ENCODE measurements around the gene AGBL5.
"Not testable (repeated sequence)": the region's sequence is repeated elsewhere in the genome, so short reads cannot be mapped to it uniquely, and the experiment has no call there.

Gene AGBL5

DNA sequence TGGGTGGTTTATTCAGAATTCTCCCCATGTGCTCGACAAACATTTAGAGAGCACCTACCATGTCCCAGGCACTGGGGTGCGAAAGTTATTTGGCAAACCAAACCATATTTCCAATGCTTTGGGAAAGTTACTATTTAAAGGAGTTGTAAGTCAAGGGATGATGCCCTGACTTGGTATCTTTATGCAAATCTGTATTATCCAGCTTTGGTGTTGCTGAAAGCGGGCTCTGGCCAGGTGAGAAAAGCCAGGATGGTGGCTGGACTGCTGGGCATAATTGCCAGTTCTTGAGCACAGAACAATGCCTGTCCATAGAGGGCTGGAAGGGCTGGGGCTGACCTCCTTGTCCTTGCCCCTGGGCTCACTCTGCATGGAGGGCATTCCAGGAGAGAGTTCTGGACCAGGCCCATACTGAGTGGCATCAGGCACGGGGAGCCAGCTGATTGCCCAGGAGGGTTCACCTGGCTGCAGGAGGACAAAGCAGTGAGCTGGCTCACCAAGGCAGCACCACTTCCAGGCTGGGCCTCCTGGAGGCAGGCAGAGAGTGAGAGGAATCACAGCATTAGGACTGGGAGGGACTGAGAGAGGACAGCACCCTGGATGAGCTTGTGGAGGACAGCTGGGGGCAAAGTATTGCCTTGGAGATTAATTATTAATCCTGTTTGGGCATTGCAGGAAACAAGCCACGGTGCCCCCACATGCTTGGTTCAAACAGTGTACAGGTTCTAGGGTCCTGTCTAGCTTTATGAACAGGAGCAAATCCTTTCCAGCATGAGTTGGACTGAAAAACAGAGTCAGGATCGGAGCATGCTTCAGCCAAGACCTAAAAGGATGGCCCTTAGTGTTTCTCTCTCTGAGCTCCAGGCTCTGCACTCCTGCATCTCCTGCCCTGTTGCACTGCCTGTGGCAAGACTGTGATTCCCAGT, 42.2 kb downstream of the AGBL5 start:
- no peak for DNase-seq

DNA sequence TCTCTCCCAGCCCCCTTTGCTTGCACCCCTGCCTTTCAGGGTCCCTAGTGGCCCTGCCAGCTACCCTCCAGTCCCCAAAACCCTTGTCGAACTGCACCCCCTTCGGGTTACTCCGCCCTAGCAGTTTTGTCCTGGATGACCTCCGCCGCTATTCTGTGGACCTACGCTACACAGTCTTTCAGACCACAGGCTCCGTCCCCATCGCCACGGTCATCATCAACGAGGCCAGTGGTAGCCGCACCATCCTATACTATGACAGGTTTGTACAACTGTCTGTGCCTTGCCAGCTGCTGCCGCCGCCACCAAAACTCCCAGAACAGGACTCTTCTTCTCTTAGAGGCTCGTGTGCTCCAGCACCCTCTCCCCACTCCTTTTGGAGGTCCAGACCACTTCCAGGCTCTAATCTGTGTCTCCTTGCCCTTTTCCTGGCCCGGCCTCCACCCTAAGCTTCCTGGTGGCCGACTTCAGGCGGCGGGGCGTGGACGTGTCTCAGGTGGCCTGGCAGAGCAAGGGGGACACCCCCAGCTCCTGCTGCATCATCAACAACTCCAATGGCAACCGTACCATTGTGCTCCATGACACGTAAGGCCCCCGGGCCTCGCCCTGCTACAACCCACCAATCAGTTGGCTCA, 43.0 kb downstream of the AGBL5 start:
- no peak for DNase-seq

DNA sequence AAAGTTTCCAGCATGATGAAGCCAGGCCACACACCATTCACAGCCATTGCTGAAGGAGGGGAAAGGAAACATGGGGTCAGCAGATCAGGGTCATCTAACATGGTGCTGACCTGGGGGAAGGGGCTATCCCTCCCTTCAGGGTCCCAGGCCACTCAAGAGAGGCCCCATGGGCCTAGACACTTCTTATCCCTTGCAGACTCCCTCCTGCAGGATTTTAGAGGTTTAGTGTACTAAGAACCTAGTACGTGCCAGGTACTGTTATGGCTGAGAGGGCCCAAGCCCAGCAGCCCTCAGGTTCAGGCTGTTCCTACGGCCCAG, 43.9 kb downstream of the AGBL5 start:
- DNase-seq = no peak

DNA sequence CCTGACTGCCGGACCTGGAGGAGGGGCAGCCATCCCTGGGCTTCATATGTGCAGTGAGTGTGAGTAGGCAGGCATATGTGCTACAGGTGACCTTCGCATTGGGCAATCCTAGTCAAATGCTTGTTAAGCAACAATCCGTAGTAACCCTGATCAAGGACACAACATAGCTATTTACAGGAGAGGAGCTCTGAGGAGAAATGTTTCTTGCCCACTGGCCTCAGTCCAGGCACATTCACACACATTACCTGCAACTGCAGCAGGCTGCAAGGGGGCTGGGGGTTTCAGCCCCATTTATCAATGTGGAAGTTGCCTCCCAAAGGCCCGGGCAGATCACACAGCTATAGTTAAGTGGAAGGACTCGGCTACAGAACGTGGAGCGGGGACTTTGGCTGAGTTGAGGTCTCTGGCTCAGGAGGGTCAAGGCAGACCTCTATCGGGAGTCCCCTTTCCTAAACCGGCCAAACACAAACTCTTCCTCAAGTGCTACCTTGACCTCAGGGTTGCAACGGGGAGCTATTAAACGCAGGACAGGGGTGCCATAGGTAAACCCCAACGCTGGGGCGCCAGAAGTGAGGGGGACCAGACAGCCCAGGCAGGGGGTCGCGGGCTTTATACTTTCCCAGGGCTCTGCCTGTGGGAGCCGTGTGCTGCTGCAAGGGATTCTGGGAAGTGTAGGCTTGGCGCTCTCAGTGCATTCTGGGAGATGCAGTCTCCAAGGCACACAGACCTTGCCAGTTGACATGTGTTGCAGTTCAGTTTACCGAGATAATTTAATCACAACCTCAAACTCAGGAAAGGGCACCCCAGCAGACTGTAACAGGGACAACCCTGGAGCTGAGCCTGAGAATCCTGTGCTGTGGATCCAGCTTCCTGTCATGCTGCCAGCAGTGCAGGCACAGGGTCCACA, 44.5 kb downstream of the AGBL5 start:
- peak; percentile 43 for DNase-seq

DNA sequence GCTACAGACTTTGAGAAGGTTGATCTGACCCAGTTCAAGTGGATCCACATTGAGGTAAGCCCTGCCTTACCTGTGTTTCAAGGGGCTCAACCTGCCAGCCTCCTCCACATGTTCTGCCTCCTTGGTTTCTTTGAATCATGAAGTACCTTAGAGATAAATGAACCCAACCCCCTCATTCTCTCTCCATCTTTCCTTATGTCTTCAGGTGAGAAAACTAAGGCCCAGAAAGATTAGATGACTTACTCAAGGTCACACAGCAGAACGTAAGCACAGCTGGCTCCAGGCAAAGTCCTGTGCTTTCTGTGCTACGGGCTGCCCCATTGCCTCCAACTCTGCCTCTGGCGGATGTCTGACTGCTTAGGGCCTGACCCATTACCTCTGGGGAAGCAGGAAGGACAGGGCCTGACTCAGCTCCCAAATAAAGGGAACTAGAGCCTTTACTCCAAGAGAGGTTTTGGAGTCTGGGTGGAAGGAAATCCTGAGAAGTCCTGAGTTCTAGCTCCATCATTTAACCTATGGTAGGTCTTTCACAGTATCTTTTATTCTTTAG, 45.4 kb downstream of the AGBL5 start:
- DNase-seq = no peak

DNA sequence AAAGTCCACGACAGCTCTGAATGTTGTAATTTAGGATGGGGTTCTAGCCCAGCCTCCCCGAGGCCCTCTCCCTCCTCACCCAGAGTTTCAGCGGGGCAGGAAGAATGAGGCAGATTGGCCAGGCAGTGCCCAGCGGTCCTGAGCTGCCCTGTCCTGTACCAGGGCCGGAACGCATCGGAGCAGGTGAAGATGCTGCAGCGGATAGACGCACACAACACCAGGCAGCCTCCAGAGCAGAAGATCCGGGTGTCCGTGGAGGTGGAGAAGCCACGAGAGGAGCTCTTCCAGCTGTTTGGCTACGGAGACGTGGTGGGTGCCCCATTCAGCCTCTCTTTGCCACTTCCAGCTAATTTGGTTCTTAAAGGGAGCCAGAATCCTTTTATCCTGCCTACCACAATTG, 45.9 kb downstream of the AGBL5 start:
- DNase-seq = no peak

DNA sequence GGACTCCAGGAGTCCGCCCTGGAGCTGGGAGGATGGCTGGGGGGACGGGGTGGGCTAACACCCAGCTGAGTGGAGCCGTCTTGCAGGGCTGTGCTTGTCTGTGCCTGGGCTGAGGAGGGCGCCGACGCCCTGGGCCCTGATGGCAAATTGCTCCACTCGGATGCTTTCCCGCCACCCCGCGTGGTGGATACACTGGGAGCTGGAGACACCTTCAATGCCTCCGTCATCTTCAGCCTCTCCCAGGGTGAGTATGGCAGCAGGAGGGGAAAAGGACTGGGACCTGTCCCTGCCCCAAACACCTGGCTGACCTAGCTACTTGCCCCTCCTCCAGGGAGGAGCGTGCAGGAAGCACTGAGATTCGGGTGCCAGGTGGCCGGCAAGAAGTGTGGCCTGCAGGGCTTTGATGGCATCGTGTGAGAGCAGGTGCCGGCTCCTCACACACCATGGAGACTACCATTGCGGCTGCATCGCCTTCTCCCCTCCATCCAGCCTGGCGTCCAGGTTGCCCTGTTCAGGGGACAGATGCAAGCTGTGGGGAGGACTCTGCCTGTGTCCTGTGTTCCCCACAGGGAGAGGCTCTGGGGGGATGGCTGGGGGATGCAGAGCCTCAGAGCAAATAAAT, 48.0 kb downstream of the AGBL5 start:
- DNase-seq = no peak

DNA sequence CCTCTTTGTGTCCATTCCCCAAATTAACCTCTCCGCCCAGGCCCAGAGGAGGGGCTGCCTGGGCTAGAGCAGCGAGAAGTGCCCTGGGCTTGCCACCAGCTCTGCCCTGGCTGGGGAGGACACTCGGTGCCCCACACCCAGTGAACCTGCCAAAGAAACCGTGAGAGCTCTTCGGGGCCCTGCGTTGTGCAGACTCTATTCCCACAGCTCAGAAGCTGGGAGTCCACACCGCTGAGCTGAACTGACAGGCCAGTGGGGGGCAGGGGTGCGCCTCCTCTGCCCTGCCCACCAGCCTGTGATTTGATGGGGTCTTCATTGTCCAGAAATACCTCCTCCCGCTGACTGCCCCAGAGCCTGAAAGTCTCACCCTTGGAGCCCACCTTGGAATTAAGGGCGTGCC, 48.6 kb downstream of the AGBL5 start:
- no peak for DNase-seq

DNA sequence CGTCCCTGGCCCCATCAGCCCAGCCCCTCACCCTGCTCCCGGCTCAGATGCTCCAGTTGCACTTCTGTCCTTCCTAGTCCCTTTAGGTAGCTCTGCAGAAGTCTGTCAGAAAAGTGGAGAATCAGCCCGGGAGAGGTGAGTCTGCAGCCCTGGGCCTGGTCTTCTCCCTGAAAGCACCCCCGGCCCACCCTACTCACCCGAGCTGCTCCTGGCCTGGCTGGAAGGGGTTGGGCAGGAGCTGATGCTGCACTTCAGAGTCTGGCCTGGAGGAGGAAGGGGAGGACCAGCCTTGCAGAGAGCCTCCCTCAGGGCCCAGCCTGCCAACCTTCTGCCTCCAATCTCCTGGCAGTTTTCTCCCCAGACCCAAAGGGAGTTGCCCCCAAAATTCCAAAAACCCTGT, 50.9 kb downstream of the AGBL5 start:
- no peak for DNase-seq

DNA sequence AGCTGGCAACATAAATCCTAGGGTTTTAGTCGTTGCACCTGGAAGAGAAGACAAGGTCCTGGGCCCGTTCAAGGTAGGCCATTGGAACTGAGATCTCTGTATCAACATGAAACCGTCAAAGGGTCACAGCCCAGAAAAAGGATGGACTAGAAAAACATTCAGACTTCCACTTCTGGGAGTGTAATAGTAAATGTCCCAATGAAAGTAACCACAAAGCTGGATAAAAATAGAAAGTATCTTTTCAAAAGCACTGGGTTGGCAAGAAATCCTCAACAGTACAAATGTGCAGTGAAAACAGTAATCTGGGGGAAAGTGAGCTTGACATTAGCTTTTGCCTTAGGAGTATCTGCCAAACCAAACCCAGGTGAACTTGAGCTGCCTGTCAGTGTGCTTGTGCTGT, 54.5 kb downstream of the AGBL5 start:
- DNase-seq = no peak

DNA sequence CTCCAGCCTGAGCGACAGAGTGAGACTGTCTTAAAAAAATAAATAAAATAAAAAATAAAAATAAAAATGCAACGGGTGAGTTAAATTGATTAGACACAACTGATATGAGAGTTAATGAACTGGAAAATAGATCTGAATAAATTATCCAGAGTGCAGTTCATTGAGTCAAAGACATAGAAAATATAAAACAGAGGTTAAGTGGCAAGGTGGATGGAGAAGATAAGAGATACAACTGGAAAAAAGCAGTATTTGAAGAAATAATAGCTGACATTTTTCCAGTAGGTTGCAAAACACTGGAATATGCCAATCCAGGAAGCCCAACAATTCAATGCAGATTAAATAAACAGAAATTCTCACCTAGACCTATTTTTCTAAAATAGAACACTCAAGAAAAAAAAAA, 56.8 kb downstream of the AGBL5 start:
- no peak for DNase-seq

DNA sequence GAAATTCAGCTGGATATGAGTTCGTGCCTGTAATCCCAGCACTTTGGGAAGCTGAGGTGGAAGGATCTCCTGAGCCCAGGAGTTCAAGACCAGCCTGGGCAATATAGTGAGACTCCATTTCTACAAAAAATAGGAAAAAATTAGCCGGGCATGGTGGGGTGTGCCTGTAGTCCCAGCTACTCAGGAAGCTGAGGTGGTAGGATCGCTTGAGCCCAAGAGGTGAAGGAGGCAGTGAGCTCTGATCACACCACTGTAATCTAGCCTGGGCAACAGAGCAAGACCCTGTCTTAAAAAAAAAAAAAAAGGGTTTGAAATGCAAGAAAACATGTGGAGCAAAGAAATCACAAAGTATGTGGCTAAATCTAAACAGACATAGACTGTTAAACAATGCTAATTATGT, 57.6 kb downstream of the AGBL5 start:
- DNase-seq = no peak

DNA sequence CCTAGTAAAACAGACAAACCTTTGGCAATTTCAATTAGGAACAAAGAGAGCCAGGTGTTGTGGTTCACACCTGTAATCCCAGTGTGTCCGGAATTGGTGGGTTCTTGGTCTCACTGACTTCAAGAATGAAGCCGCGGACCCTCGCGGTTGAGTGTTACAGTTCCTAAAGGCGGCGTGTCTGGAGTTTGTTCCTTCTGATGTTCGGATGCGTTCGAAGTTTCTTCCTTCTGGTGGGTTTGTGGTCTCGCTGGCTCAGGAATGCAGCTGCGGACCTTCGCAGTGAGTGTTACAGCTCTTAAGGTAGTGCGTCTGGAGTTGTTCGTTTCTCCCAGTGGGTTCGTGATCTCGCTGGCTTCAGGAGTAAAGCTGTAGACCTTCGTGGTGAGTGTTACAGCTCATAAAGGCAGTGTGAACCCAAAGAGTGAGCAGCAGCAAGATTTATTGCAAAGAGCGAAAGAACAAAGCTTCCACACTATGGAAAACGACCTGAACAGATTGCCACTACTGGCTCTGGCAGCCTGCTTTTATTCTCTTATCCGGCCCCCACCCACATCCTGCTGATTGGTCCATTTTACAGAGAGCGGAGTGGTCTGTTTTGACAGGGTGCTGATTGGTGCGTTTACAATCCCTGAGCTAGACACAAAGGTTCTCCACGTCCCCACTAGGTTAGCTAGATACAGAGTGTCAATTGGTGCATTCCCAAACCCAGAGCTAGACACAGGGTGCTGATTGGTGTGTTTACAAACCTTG, 59.3 kb downstream of the AGBL5 start:
- not testable (repeated sequence) for DNase-seq

DNA sequence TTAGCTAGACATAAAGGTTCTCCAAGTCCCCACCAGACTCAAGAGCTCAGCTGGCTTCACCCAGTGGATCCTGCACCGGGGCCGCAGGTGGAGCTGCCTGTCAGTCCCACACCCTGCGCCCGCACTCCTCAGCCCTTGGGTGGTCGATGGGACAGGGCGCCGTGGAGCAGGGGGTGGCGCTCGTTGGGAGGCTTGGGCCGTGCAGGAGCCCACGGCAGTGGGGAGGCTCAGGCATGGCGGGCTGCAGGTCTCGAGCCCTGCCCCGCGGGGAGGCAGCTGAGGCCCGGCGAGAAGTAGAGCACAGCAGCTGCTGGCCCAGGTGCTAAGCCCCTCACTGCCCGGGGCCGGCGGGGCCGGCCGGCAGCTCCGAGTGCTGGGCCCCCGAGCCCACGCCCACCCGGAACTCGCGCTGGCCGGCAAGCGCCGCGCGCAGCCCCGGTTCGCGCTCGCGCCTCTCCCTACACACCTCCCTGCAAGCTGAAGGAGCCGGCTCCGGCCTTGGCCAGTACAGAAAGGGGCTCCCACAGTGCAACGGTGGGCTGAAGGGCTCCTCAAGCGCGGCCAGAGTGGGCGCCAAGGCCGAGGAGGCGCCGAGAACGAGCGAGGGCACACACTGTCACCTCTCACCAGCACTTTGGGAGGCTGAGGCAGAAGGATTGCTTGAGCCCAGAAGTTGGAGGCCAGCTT, 60.1 kb downstream of the AGBL5 start:
- DNase-seq = not testable (repeated sequence)

DNA sequence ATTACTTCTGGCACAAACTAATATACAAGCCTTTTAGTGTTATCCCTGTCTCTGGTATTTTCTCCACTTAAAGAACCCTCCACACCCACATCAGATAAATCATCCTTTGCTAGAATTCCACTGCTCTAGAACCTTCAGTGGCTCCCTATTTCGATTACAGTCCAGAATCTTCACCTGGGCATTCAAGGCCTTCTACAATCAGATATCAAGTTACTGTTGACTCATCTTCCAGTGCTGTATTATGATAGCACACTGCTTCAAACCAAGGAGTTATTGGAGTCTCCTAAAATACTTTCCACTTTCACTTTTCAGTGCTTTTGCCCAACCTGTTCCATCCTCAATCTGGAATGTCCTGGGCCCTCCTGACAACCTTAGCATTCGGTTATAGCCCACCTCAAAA, 64.1 kb downstream of the AGBL5 start:
- no peak for DNase-seq

DNA sequence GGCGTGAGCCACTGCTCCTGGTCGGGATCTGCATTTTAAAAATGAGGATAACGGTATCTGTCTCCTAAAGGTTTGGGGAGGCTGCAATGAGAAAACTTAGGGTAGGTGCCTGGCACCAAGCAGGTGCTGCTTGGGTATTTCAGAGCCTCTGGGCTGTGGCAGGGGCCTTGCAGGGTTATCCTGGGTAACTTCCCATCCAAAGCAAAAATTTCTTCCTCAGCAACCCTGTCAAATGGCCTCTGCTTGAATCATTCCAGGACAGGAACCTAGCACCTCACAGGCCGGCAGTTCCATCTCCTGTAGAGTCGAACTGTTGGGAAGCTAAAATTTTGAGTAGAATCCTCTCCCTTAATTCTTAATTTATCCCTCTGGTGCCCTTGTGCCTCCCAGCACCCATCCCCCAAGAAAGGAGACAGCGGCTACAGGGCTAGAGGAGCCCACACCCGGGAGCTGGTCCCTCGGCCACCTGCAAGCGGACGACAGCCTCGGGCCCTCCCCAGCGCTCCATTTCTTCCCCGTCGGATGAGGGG, 66.6 kb downstream of the AGBL5 start:
- no peak for DNase-seq

DNA sequence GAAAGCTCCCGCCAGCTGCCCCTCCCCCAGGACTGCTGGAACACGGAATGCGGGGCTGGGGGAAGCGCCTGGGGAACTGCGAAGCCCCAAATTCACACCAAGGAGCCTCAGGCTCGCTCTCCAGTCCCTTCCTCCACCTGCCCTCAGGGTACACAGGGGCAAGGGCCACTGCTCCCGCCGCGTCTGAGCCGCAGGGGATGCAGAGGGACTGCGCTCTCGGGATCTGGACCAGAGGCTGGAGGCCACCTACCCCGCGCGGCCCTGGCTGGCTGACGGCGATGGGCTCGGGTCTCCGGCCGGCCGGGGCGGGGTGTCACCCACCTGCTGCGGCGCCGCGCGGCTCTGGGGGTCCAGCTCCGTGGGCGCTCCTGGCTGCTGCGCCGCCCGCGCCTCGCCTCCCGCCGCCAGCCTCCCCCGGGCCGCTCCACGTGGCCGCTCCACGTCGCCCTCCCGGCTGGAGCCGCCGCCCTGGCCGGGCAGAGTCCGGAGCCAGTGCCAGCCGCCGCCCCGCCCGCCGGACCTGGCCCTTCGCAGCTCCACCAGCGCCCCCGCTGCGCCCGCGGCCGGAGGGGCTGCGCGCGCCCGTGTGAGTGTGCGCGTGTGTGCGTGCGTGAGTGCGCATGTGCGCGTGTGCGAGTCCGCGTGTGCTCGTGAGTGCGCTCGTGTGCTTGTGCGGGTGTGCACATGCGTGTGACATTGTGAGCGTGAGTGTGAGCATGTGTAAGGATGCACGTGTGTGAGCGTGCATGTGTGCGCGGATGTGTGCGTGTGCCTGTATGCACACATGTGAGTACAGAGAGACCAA, 67.3 kb downstream of the AGBL5 start, which contains the start of gene CGREF1:
CGREF1 (minus strand) TSS at position 604 of the 805 bp plus-strand sequence. CDS start 14,762 bp downstream, outside the sequence.
- no peak for DNase-seq

DNA sequence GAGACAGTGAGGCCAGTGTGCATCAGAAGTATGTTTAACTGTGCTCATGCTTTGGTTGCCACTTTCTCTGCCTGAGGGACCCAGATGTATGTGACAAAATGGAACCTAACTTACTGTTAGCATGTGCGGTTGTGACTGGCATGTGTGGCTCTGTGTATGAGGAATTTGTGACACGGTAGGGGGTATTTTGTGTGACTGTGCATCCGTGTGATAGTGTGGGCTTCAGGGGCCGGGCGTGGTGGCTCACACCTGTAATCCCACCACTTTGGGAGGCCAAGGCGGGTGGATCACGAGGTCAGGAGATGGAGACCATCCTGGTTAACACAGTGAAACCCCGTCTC, 67.8 kb downstream of the AGBL5 start:
- not testable (repeated sequence) for DNase-seq

Data from NCI-H2029 treated with DMSO at 0.1 percent for 48 hours (cell line).